Brain microvascular endothelial cell (primary cell): ENCODE measurements around the gene MANEA.
"Not testable (repeated sequence)": the region's sequence is repeated elsewhere in the genome, so short reads cannot be mapped to it uniquely, and the experiment has no call there.

ENCODE experiments used
- DNase-seq: peaks from one replicate; pipeline ENCODE4 v3.0.0-alpha.2; 2020
- H3K27ac ChIP-seq: fragments of 250-450 bp; sonication (Bioruptor Pico); 2 replicates; pipeline ENCODE4 v1.5.1; 2020; ENCODE audit warnings: mild to moderate bottlenecking, moderate library complexity
- H3K27me3 ChIP-seq: fragments of 250-450 bp; sonication (Bioruptor Pico); replicated peaks from 2 replicates; pipeline ENCODE4 v1.5.1; 2020; ENCODE audit warnings: mild to moderate bottlenecking
- H3K36me3 ChIP-seq: fragments of 250-450 bp; sonication (Bioruptor Pico); replicated peaks from 2 replicates; pipeline ENCODE4 v1.5.1; 2020; ENCODE audit warnings: mild to moderate bottlenecking
- H3K4me3 ChIP-seq: 2 replicates; pipeline ENCODE4 v1.5.1; 2011; ENCODE audit warnings: low read depth, mild to moderate bottlenecking, control low read depth, low read length, moderate library complexity
- in situ Hi-C: cut with HindIII; loops from 2 replicates; pipeline ENCODE4 v1.10.0; 2017; ENCODE audit warnings: low sequenced_read_pairs, low pct_ligation_motif_present
- TF ChIP-seq, protein P1 (sequence below): IDR thresholded peaks from 2 replicates; pipeline ENCODE4 v1.5.1; 2011; ENCODE audit warnings: low read depth, mild to moderate bottlenecking, moderate library complexity, low read length, control low read depth, inconsistent platforms; ENCODE audit errors: missing control alignments

Gene MANEA

DNA sequence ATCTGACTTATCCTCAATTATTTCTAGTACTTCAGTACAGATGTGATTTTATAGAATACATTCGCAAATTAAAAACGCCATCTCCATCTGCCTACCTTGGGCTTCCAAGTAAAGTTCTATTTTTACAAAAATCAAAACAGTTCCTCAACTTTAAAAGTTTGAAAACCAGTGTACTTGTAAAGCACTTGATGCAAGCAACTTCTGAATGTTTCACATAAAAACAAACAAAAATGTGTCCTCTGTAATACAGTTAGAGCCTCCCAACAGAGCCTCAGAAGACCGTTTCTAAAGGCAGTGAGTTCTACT is 384 bp upstream of the MANEA start:
- in situ Hi-C loops, result no loop called here

DNA sequence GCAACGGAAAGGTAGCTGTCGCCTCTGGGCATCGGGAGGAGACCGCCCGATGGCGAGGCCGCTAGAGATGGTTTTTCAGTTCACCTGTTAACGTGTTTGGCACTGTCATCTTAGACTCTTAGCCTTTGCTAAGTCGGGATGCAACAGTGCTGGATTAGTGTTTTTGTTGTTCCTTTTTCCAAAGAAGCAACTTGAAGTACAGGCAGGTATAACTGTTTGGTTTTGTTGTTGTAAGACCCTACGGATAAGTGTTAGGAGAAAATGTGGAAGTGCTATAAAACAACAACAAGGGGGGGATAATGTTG is 723 bp downstream of the MANEA start:
- Histone ChIP-seq H3K4me3 (peak overlapping the region; percentile 67), H3K27me3 (no peaks in the 10 kb centered on the region), H3K36me3 (no peaks in the 10 kb centered on the region), H3K27ac (peak overlapping the region; percentile 85)
- no peak for DNase-seq
- in situ Hi-C loops, result no loop called here
- TF ChIP-seq, protein P1, sequence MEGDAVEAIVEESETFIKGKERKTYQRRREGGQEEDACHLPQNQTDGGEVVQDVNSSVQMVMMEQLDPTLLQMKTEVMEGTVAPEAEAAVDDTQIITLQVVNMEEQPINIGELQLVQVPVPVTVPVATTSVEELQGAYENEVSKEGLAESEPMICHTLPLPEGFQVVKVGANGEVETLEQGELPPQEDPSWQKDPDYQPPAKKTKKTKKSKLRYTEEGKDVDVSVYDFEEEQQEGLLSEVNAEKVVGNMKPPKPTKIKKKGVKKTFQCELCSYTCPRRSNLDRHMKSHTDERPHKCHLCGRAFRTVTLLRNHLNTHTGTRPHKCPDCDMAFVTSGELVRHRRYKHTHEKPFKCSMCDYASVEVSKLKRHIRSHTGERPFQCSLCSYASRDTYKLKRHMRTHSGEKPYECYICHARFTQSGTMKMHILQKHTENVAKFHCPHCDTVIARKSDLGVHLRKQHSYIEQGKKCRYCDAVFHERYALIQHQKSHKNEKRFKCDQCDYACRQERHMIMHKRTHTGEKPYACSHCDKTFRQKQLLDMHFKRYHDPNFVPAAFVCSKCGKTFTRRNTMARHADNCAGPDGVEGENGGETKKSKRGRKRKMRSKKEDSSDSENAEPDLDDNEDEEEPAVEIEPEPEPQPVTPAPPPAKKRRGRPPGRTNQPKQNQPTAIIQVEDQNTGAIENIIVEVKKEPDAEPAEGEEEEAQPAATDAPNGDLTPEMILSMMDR, result no peak

More for the DNA sequence above, 384 bp upstream of the MANEA start:
- DNase-seq, result no peak
- TF ChIP-seq, protein P1, result no peak
- H3K27ac ChIP-seq, result peak overlapping the region; percentile 85
- no peaks in the 10 kb centered on the region for H3K36me3 ChIP-seq
- H3K4me3 ChIP-seq, result peak overlapping the region; percentile 67
- H3K27me3 ChIP-seq, result no peaks in the 10 kb centered on the region

DNA sequence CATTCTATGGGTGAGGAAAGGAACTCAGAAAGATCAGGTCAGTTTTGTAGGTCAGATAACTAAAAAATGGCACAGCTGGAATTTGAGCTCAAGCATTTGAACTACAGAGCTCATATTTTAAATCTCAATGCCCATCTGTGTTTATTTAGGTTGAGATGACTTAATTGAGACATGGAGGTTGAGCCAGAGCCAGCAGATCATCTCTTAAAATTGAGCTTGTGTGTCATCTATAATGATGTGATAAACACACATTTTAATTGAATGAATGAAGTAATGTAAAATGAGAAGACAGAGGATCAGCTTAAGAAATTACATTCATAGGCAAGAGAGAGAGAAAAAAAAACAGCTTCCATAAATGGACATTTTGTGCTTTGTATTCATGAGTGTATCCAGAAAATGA is 3.7 kb downstream of the MANEA start:
- H3K27ac ChIP-seq, result no peak overlapping the region
- TF ChIP-seq, protein P1, result no peak
- H3K4me3 ChIP-seq, result no peak overlapping the region
- in situ Hi-C loops, result no loop called here
- no peak for DNase-seq
- H3K36me3 ChIP-seq, result no peaks in the 10 kb centered on the region
- H3K27me3 ChIP-seq, result no peaks in the 10 kb centered on the region

DNA sequence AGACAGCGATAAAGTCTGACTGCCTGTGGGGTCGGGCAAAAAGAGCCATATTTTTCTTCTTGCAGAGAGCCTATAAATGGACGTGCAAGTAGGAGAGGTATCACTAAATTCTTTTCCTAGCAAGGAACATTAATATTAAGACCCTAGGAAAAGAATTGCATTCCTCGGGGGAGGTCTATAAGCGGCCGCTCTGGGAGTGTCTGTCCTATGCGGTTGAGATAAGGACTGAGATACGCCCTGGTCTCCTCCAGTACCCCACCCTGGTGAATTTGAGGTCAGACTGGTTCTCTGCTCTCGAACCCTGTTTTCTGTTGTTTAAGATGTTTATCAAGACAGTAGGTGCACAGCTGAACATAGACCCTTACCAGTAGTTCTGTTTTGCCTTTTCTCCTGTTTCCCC is 6.9 kb downstream of the MANEA start:
- DNase-seq, in situ Hi-C loops, H3K4me3 ChIP-seq, H3K27me3 ChIP-seq, H3K36me3 ChIP-seq, H3K27ac ChIP-seq: not testable (repeated sequence)

DNA sequence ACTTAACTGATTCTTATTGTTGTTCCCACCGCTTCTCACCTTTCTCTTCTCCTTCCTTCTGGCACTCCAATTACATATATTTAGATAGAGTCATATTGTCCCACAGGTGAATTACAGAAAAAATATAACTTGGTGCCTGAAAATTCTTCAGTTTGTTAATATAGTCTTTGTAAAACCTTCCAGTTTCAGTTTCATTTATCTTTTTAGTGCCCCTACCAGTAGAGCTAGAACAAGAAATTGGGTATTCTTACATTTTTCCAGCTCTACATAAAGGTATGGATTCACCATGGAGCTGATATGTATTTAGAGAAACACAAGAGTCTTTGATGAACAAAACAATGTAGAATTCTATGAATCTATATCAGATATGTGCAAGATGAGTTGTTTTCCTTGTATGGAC is 10.7 kb downstream of the MANEA start:
- Histone ChIP-seq H3K36me3 (no peaks in the 10 kb centered on the region), H3K27ac (no peak overlapping the region), H3K4me3 (no peak overlapping the region), H3K27me3 (no peaks in the 10 kb centered on the region)
- DNase-seq, result no peak
- TF ChIP-seq, protein P1, result no peak
- in situ Hi-C loops, result no loop called here

DNA sequence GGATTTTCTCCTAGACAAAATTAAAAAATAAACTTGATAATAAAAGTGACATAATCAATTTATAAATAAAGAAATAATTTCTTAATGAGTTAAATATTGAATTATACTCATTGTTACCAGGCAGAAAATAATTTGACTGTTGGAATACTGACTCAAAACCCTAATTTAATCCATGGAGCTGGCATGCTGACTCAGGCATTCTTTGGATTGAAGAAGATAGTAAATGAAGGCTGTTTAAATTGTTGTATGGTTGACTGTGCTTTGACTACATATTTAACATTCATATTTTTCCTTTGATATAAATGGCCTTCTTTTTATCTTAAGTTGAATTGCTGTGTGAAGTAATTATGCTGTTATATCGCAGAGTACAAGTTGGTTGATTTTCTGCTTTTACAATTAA is 11.7 kb downstream of the MANEA start:
- no peaks in the 10 kb centered on the region for H3K36me3 ChIP-seq
- H3K4me3 ChIP-seq, result no peak overlapping the region
- no peak overlapping the region for H3K27ac ChIP-seq
- in situ Hi-C loops, result no loop called here
- no peak for DNase-seq
- H3K27me3 ChIP-seq, result no peaks in the 10 kb centered on the region
- TF ChIP-seq, protein P1, result no peak
